Muscle layer of colon (tissue), 2 donors: ENCODE results near the gene MAP2K5.

Experiments used
- H3K27ac ChIP-seq: one replicate; pipeline ENCODE4 v1.7.0; 2013; ENCODE audit warnings: low read depth, mild to moderate bottlenecking, low read length, moderate library complexity
- H3K27me3 ChIP-seq, 2 donors: one replicate each; pipeline ENCODE4 v1.7.0; 2013; ENCODE audit warnings: low read length in 2 of 2, mild to moderate bottlenecking in 2 of 2; ENCODE audit not compliant: insufficient read depth in 2 of 2, control insufficient read depth in 1 of 2
- H3K36me3 ChIP-seq: one replicate; pipeline ENCODE4 v1.7.0; 2013; ENCODE audit warnings: mild to moderate bottlenecking, low read length; ENCODE audit not compliant: insufficient read depth
- H3K4me1 ChIP-seq: one replicate; pipeline ENCODE4 v1.7.0; 2013; ENCODE audit warnings: mild to moderate bottlenecking, low read length; ENCODE audit not compliant: insufficient read depth
- H3K4me3 ChIP-seq, 2 donors: one replicate each; pipeline ENCODE4 v1.7.0; 2013; ENCODE audit warnings: low read length in 2 of 2, low read depth in 1 of 2, mild to moderate bottlenecking in 1 of 2, moderate library complexity in 1 of 2
- H3K9ac ChIP-seq: one replicate; pipeline ENCODE4 v1.7.0; 2013; ENCODE audit warnings: low read length
- H3K9me3 ChIP-seq: one replicate; pipeline ENCODE4 v1.7.0; 2013; ENCODE audit warnings: mild to moderate bottlenecking, low read length
- donor health status: abdominal sarcoma.
- donor health status: Adenocarcinoma of cecum.

MAP2K5 gene

DNA sequence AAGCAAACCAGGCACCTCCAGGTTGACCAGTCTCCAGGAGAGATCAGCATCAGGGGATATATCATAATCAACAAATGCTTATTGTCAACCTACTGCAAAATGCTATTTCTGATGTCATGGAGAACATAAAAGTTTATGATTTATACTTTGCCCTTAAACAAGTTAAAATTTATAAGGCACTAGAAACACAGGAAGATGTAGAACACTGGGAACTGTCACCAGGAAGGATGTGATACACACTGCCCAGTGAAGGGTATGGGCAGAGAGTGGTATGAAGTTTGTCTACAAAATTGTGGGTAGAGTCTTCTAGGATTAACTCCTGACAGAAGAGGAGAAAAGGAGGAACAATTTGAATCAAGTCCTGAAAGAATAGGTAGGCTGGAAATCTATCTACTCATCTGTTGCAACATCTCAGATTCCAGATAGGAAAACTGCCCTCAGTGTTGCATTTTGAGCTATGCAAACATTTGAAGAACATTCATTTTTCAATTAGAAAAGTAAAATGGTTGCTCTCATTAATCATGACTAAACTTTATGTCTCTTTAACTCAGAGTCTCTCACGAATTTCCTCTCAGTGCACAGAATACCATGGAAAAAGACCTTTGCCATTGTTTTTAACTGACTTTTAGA is 176.9 kb downstream of the MAP2K5 start:
- no peak overlapping the region for H3K9ac ChIP-seq
- H3K9me3 ChIP-seq: no peaks in the 10 kb centered on the region
- H3K27ac ChIP-seq: no peak overlapping the region
- H3K4me3 ChIP-seq: no peak overlapping the region
- H3K4me1 ChIP-seq: no peaks in the 10 kb centered on the region
- H3K27me3 ChIP-seq: no peaks in the 10 kb centered on the region
- H3K36me3 ChIP-seq: no peaks in the 10 kb centered on the region

DNA sequence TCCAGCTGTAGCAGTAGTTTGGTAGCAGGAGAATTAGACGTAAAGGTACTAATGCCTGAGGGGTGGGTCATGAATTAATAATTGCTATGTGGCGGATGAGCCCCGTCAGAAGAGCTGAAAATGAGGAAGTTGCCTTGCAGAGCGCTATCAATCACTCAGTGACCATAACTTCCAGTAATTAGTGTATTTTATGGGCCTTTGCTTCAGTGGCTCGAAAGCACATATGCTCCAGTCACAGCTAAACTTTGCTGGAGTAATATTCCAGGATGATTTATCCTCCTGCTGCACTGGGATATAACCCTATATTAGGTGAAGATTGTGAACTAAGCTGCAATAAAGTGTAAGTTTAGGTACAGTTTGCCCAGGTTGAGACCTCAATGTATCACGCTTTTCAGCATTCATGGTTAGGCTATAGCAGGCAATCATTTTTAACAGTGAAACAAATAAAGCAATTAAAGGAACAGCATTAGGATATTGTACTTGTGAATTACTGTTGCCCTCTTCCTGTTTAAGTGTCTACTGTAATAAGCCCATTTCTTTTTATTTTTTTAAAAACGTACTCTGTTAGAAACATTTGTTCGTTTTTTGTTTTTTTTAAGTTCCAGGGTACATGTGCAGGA is 178.2 kb downstream of the MAP2K5 start:
- no peaks in the 10 kb centered on the region for H3K36me3 ChIP-seq
- no peak overlapping the region for H3K4me3 ChIP-seq
- no peaks in the 10 kb centered on the region for H3K9me3 ChIP-seq
- H3K27ac ChIP-seq: no peak overlapping the region
- no peaks in the 10 kb centered on the region for H3K4me1 ChIP-seq
- no peak overlapping the region for H3K9ac ChIP-seq
- H3K27me3 ChIP-seq: no peaks in the 10 kb centered on the region

DNA sequence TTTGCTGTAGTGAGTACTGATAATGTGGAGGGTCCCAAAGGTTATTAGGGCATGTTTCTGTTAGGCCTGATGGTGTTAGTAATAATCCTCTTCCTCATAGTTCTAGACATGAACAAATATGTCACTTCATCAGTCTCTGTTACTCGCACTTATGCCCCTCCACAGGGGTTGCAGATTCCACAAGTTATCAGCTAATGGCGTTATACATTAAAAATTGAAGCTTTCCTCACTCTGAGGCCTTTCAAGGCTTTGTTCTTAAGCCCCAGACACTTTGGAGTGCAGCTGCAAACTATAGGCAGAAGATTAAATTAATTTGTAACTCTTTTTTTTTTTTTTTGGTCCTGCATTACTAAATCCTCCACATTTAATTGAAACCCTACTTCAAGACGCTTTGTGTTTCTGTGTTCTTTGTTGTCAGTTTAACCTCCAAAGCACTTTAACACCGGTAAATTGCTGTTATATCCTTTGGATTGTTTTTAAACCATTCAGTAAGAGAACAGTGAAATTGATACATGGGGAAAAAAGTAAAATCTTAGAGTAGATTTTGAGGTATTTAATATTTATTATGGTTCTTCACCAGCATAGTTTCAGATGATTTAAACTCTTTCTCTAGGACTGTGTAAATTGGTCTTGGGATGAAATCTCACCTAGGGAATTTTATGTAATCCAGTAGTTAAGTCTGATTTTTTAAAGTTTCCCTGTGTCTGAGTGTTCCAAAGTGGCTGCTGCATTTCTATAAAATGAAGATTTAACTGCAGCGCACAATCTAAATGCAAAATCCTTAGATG is 179.7 kb downstream of the MAP2K5 start:
- no peaks in the 10 kb centered on the region for H3K9me3 ChIP-seq
- H3K27me3 ChIP-seq: no peaks in the 10 kb centered on the region
- H3K27ac ChIP-seq: no peak overlapping the region
- H3K4me3 ChIP-seq: no peak overlapping the region
- H3K4me1 ChIP-seq: no peaks in the 10 kb centered on the region
- no peak overlapping the region for H3K9ac ChIP-seq
- no peaks in the 10 kb centered on the region for H3K36me3 ChIP-seq

DNA sequence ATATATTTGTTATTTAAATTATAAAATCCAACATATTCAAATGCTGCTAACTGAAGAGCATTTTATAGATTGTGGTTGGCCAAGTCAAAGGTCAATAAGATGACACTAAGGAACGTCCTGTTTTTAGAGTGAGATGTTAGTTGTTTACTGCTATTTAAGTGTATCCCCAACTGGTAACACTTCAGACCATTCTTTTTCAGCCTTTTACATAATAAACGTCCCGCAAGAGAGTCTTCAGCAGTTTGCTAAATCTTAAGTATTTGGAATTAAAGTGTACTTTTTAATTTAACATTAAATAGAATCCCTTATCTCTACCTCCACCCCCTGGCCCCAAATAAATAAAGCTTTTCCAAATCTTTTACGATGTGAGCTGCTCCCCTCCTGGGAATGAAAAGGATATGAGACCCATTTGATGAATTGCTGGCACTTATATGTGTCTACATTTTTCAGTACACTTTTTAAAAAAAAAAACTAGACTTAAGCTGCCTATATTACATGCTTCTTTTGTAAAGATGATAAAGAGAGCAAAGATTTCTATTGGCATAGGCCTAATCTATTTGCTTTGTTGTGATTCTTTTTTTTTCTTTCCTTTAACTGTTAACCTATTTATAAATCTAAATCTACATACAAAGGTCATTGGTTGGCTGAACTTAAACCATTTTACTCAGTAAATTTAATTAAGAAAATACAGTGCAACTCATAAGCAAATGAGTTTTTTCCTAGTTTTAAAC is 181.0 kb downstream of the MAP2K5 start:
- Histone ChIP-seq H3K36me3 (no peaks in the 10 kb centered on the region), H3K9me3 (no peaks in the 10 kb centered on the region), H3K27ac (no peak overlapping the region), H3K9ac (no peak overlapping the region), H3K4me1 (no peaks in the 10 kb centered on the region), H3K4me3 (no peak overlapping the region), H3K27me3 (no peaks in the 10 kb centered on the region)

DNA sequence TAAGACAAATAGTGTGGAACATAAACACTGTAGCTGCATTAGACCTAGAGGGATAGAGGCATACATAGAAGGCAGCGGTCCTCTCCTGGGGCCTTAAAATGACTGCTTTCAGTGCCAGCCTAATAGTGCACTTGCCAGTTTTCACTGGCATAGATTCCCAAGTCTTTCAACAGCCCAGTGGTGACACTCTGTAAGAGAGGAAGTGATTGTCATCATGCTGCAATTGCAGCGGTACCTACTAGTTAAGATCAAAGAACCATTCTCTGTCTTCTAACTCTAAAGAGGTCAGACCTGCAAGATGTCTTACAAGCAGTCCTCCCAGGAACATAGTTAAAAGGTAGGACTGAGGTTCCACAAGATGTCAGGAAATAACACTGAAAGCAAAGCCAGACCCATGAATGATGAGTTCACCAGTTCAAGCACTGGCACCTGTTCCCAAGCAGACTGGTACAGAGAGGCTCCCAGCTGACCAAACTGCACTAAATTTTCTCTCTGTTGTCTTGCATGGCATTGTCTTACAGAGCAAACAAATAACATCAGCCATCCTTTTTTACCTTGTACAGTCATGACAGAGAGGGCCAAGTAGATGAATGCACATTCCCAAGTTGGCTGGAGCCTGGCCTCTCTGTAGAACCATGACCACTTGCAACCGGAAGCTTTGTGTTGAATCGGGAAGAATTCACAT is 182.3 kb downstream of the MAP2K5 start:
- no peaks in the 10 kb centered on the region for H3K9me3 ChIP-seq
- no peak overlapping the region for H3K4me3 ChIP-seq
- H3K36me3 ChIP-seq: no peaks in the 10 kb centered on the region
- H3K27ac ChIP-seq: no peak overlapping the region
- no peak overlapping the region for H3K9ac ChIP-seq
- no peaks in the 10 kb centered on the region for H3K27me3 ChIP-seq
- H3K4me1 ChIP-seq: no peaks in the 10 kb centered on the region

DNA sequence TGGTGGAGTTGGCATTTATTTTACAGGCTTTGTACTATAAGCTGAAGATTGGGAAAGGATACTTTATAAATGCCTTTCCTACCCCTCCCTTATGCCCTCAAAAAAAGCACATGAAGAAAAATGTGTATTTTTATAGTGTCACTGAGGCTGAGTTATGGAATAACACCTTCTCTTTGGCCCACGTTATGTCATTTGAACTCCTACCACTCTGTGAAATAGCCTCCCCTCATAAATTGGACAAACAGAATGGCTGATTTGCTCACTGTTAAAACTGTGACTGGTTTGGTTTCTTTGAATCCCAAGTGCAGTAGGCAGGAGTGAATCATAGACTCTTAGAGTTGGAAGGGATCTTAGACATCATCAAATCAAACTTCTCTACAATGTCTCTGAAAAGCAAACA is 187.6 kb downstream of the MAP2K5 start:
- Histone ChIP-seq H3K9ac (no peak overlapping the region), H3K4me3 (no peak overlapping the region), H3K9me3 (no peaks in the 10 kb centered on the region), H3K27ac (no peak overlapping the region), H3K4me1 (no peaks in the 10 kb centered on the region), H3K27me3 (no peaks in the 10 kb centered on the region), H3K36me3 (no peaks in the 10 kb centered on the region)

DNA sequence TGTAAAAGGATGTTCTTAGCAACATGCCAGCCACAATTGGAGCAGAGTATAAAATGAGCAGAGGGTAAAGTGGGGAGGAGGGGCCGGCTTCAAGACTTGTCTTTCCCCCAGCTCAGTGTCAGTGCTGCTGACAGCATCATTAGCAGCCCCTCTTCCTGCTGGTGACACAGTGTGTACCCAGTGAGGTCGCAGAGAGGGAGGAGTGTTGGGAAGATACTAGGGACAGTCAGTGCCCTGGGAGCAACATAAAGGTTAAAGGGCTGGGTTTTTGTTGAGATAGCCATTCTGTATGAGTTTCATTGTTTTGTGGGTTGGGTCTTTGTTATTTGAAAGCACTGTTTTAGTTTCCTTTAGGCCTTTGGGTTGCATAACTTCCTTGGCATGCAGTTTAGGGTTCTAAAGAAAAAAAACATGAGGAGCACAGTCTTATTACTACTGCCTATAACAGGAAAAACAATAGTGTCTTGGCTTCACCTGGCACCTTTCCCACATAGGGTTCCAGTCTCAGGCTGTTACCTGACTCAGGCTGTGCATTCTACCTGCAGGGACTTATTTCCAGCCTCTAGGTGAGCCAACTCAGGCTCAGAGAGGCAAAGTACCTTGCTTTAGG is 188.7 kb downstream of the MAP2K5 start:
- Histone ChIP-seq H3K36me3 (no peaks in the 10 kb centered on the region), H3K4me3 (no peak overlapping the region), H3K27ac (no peak overlapping the region), H3K4me1 (no peaks in the 10 kb centered on the region), H3K9me3 (no peaks in the 10 kb centered on the region), H3K9ac (no peak overlapping the region), H3K27me3 (no peaks in the 10 kb centered on the region)

DNA sequence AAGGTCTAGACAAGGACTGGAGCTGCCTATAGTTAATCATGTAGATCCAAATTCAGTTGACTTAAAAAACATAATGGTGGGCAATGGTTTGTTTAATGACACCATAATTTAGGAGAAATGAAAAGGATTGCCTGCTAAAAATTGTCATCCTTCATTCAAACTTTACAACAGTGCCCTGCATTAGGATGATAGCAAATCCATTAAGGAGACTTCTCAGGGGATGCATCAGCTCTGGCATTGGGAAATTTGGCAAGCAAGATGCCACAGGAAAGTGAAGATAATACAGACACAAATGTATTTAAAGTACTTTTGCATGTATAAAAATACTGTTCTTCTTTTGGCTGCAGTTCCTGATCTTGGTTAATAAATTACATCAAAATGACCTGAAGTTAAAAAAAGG is 189.7 kb downstream of the MAP2K5 start:
- no peak overlapping the region for H3K27ac ChIP-seq
- no peaks in the 10 kb centered on the region for H3K9me3 ChIP-seq
- H3K36me3 ChIP-seq: no peaks in the 10 kb centered on the region
- H3K27me3 ChIP-seq: no peaks in the 10 kb centered on the region
- no peak overlapping the region for H3K9ac ChIP-seq
- no peak overlapping the region for H3K4me3 ChIP-seq
- no peaks in the 10 kb centered on the region for H3K4me1 ChIP-seq

DNA sequence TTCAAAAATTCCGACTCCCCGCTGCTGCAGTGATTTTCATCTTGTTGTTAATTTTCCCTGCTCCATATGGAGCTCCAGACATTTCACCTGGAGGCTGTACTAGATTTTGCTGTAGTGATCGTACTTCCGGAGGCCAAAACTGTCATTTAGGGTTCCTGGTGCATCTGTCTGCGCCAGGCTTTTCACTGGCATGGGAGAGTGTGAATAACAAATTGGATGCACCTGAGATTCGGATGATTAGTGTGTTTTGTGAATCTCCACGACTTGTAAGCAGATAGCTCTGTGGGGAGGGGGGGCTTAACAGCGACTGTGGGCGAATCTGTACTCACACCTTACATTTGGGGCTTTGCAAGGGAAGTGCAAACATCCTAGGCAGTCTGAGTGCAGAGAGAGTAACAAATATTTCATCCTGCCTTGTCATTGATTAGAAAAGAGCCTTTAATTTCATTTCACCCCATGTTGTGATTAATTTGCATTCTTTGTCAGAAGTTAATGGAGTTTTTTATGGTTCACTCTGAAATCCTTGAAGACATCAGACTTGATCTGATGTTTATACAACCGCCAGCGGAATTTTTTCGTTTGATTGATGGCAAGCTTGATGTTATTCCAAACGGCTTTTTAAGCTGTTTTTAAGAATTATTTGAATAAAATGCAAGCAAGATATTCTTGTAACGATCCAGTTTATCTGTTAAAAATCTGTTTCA is 190.3 kb downstream of the MAP2K5 start:
- H3K4me3 ChIP-seq: no peak overlapping the region
- no peaks in the 10 kb centered on the region for H3K36me3 ChIP-seq
- no peaks in the 10 kb centered on the region for H3K4me1 ChIP-seq
- no peak overlapping the region for H3K9ac ChIP-seq
- no peak overlapping the region for H3K27ac ChIP-seq
- H3K9me3 ChIP-seq: no peaks in the 10 kb centered on the region
- no peaks in the 10 kb centered on the region for H3K27me3 ChIP-seq

DNA sequence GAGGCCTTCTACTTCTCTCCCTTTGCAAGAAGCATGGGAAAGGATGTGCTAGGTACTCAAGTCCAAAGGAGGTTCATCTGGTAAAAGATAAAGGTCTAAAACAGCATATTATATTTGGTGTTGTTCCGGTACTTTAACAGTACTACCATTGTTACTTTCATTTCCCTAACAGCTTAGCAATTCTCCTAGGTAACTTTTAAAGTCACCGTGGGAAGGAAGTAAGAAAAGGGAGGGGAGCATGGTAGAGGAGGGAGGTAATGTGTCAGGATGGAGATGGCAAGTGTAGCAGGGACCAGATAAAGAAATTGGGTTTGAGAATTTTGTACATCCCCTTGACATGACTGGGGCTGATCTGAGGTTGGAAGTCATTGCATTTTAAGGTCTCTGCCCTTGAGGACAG is 193.4 kb downstream of the MAP2K5 start:
- Histone ChIP-seq H3K9me3 (no peaks in the 10 kb centered on the region), H3K4me1 (no peaks in the 10 kb centered on the region), H3K9ac (no peak overlapping the region), H3K27ac (no peak overlapping the region), H3K36me3 (no peaks in the 10 kb centered on the region), H3K27me3 (no peaks in the 10 kb centered on the region), H3K4me3 (no peak overlapping the region)
